Stomach smooth muscle (tissue), 2 donors: ENCODE data around the gene PLD1.

Experiments
- H3K27ac ChIP-seq: one replicate; pipeline ENCODE4 v1.7.0; 2013; ENCODE audit warnings: mild to moderate bottlenecking, low read length, inconsistent platforms
- H3K27me3 ChIP-seq, 2 donors: one replicate each; pipeline ENCODE4 v1.7.0; 2013; ENCODE audit warnings: low read length in 2 of 2; ENCODE audit not compliant: insufficient read depth in 2 of 2, control insufficient read depth in 1 of 2
- H3K36me3 ChIP-seq, 2 donors: one replicate each; pipeline ENCODE4 v1.7.0; 2013; ENCODE audit warnings: low read length in 2 of 2; ENCODE audit not compliant: control insufficient read depth in 2 of 2, insufficient read depth in 2 of 2
- H3K4me1 ChIP-seq: one replicate; pipeline ENCODE4 v1.7.0; 2013; ENCODE audit warnings: low read length; ENCODE audit not compliant: control insufficient read depth, insufficient read depth
- H3K4me3 ChIP-seq, 2 donors: one replicate each; pipeline ENCODE4 v1.7.0; 2013; ENCODE audit warnings: low read length in 2 of 2
- H3K9ac ChIP-seq, 2 donors: one replicate each; pipeline ENCODE4 v1.7.0; 2013; ENCODE audit warnings: low read length in 2 of 2, mild to moderate bottlenecking in 1 of 2
- H3K9me3 ChIP-seq, 2 donors: one replicate each; pipeline ENCODE4 v1.7.0; 2013; ENCODE audit warnings: low read length in 2 of 2; ENCODE audit not compliant: control insufficient read depth in 2 of 2
- donor health status: healthy.
- donor health status: Pancreatic carcinoma.

Gene PLD1

DNA sequence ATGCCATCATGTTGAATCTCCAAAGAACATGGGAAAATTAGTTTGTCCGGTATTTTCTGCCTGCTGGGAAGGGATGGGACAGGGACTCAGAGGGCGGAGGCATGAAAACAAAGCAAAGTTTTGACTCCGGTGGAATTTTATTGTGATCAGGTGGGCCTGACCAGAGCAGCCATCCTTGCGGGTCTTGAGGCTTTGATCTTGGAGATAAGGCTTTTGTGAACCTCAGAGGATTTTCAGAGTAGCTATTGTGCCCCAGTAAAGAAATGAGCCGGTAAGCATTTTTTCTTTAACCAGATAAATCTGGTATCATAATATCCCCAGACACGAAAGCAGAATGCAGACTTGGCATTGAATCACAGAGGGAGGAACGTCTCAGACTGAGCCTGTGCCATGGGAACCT is 250.7 kb downstream of the PLD1 start:
- H3K36me3 ChIP-seq: no peaks in the 10 kb centered on the region
- H3K4me1 ChIP-seq: no peaks in the 10 kb centered on the region
- H3K27me3 ChIP-seq: no peaks in the 10 kb centered on the region
- H3K27ac ChIP-seq: no peak overlapping the region
- no peak overlapping the region for H3K9ac ChIP-seq
- H3K4me3 ChIP-seq: no peak overlapping the region
- no peaks in the 10 kb centered on the region for H3K9me3 ChIP-seq

DNA sequence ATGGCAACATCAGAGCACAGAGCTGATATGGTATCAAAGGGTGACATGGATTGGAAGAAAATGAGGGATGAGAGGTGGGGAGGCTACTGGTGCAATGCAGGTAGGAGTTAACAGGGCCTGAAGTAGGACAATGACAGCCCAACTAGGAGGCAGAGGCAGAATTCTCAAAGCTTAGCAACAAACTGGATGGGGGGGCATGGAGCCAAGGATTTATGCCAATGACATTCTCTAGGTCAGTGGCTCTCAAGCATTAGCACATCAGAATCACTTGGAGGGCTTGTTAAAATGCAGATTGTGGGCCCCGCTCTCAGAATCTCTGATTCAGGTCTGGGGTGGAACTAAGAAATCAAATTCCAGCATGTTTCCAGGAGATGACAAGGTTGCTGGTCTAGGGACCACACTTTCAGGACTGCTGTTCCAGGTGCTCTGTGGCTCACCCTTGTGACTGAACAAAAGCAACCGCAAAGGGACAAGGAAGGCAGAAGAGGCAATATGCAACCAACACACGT is 252.0 kb downstream of the PLD1 start:
- Histone ChIP-seq H3K9me3 (no peaks in the 10 kb centered on the region), H3K4me3 (no peak overlapping the region), H3K36me3 (no peaks in the 10 kb centered on the region), H3K27me3 (no peaks in the 10 kb centered on the region), H3K9ac (no peak overlapping the region), H3K4me1 (no peaks in the 10 kb centered on the region), H3K27ac (no peak overlapping the region)

DNA sequence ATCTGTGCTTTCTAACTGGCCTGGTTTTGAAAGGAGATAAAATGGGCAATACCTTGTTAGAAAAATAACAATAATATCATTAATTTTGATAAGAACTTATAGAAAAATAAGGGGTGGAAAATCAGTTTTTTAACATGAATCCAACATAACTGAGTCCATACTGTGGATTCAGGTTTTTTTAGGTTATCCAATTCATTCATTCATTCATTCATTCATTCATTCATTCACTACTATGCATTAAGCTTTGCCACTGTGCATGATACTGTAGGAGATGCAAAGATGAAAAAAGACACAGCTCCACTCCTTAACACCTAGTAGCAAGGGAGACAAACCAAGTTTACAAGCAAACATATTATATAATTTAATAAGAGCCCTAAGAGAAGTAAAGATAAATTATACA is 253.1 kb downstream of the PLD1 start:
- Histone ChIP-seq H3K4me3 (no peak overlapping the region), H3K4me1 (no peaks in the 10 kb centered on the region), H3K9ac (no peak overlapping the region)

DNA sequence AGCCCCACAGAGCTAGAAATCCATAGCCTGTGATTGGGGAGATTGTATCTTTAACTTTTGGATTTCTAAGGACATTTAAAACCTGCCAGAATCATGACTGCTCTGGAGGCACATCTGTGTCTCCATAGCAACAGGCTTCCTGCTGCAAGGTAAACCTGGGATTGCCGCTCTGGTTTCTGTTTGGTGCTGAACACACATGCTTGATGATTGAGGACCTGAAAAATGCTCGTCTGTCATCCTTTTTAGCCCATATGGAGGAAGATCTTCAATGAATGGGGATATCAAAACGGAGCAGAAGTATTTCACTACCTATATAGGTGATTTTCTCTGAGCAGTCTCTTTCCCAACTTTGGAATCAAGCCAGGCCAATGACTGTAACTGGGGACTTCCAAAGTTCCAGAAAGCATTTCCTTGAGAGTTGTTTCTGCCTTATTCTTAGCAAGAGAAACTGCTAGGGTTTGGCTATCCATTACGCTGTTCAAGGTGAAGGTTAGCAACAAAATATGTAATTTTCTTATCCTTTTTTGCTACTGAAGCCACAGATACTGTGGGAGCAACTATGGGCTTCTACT is 253.6 kb downstream of the PLD1 start:
- no peaks in the 10 kb centered on the region for H3K27me3 ChIP-seq
- no peaks in the 10 kb centered on the region for H3K36me3 ChIP-seq
- H3K4me1 ChIP-seq: no peaks in the 10 kb centered on the region
- H3K27ac ChIP-seq: no peak overlapping the region
- no peaks in the 10 kb centered on the region for H3K9me3 ChIP-seq
- H3K9ac ChIP-seq: no peak overlapping the region
- no peak overlapping the region for H3K4me3 ChIP-seq

More for the DNA sequence above, 253.1 kb downstream of the PLD1 start:
- Histone ChIP-seq H3K27me3 (no peaks in the 10 kb centered on the region), H3K36me3 (no peaks in the 10 kb centered on the region), H3K9me3 (no peaks in the 10 kb centered on the region), H3K27ac (no peak overlapping the region)

DNA sequence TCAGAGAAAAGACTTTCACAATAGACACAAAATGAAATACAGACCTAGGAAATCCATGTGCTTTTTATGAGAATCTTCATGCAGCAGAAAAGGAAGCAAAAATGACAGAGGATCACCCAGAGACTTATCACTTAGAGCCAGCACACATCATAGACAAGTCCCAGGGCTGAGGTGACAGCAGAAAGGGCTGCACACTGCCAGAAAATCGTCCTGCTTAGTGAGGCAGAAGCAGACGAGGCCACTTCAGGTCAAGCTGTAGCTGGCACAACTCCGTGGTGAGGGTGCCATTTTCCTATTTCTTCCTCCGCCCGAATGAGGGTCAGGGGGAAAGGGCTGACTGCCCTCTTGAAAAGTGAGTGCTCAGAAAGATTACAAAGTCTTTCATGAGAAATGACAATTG is 254.1 kb downstream of the PLD1 start:
- no peak overlapping the region for H3K27ac ChIP-seq
- no peaks in the 10 kb centered on the region for H3K4me1 ChIP-seq
- no peak overlapping the region for H3K9ac ChIP-seq
- no peaks in the 10 kb centered on the region for H3K36me3 ChIP-seq
- no peaks in the 10 kb centered on the region for H3K27me3 ChIP-seq
- H3K4me3 ChIP-seq: no peak overlapping the region
- no peaks in the 10 kb centered on the region for H3K9me3 ChIP-seq

DNA sequence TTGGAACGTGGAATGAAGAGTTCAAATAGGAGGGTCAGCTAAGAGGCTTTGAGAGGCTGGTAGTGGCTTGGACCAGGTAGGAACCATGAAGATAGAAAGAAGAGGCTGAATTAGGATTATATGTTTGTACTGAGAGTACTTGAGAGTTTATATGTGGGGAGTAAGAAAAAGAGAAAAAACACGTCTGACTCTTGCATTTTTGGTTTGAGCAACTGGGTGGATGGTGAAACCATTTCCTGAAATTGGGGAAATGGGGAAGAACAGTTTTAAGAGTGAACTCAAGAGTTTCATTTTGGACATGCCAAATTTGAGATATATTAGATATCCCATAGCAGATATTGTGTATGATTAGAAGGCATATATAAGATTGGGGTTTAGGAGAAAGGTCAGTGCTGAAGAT is 257.2 kb downstream of the PLD1 start:
- Histone ChIP-seq H3K27me3 (no peaks in the 10 kb centered on the region), H3K36me3 (no peaks in the 10 kb centered on the region), H3K27ac (no peak overlapping the region), H3K9me3 (no peaks in the 10 kb centered on the region), H3K4me3 (no peak overlapping the region), H3K4me1 (no peaks in the 10 kb centered on the region), H3K9ac (no peak overlapping the region)

DNA sequence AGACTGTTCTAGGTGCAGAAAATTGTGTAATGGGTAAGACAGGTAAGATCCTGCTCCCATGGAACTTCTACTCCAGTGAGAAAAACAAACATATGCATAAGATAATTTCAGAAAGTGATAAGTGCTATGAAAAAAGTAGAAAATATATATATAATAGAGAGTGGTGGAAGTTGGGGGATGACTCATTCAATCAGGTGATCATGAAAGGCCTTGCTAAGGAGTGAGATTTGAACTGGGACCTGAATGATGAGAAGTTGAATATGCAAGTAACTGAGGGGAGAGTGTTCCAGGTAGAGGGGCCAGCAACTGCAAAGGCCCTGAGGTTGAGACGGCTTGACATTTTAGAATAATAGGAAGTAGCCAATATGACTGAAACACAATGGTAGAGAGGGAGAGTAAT is 257.8 kb downstream of the PLD1 start:
- H3K9ac ChIP-seq: no peak overlapping the region
- no peaks in the 10 kb centered on the region for H3K27me3 ChIP-seq
- no peaks in the 10 kb centered on the region for H3K4me1 ChIP-seq
- H3K9me3 ChIP-seq: no peaks in the 10 kb centered on the region
- H3K4me3 ChIP-seq: no peak overlapping the region
- H3K36me3 ChIP-seq: no peaks in the 10 kb centered on the region
- no peak overlapping the region for H3K27ac ChIP-seq

DNA sequence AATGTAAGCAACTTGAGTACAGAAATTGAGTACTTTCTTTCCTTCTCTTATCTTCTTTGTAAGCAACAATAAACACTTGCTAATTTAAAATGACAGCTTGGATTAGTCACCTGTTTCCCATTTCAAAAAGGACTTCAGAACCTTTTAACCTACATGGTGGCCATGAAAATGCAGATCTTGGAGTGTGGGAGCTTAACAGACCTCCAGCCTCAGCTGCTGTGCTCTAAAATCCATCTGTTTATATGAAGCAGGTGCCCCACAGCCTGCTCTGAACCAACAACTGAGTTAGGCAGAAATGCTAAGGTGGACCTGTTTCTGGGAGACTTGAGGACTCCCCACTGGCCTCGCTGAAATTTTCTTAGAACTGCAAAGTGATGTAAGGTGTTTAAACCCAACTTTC is 259.0 kb downstream of the PLD1 start:
- Histone ChIP-seq H3K27ac (no peak overlapping the region), H3K4me1 (no peaks in the 10 kb centered on the region), H3K9ac (no peak overlapping the region), H3K36me3 (no peaks in the 10 kb centered on the region), H3K4me3 (no peak overlapping the region), H3K9me3 (no peaks in the 10 kb centered on the region), H3K27me3 (no peaks in the 10 kb centered on the region)
